Stimulated activated naive CD8-positive, alpha-beta T cell treated with anti-CD3 and anti-CD28 coated beads, Interleukin-15, amount 100 ng/mL, for 72 hours (primary cell): ENCODE measurements around the gene ERC2.

Experiments
- ATAC-seq: fragments of 150-1000 bp; cut with Tn5 transposase; 2 replicates; pipeline ENCODE4 v1.10.0; 2021; ENCODE audit warnings: mild to moderate bottlenecking, moderate library complexity
- DNase-seq, 2 donors: peaks; one replicate each; pipeline ENCODE4 v3.0.0; 2021 to 2022
- H3K27ac Mint-ChIP-seq, 2 donors: one replicate each; pipeline ENCODE4 v1.8.0; 2022; ENCODE audit warnings: mild to moderate bottlenecking in 2 of 2, mixed read lengths in 2 of 2, moderate library complexity in 2 of 2
- H3K27me3 Mint-ChIP-seq: one replicate; pipeline ENCODE4 v1.8.0; 2022; ENCODE audit warnings: mixed read lengths
- H3K4me1 Mint-ChIP-seq: one replicate; pipeline ENCODE4 v1.8.0; 2022; ENCODE audit warnings: mild to moderate bottlenecking, mixed read lengths
- H3K4me3 Mint-ChIP-seq, 2 donors: one replicate each; pipeline ENCODE4 v1.8.0; 2022; ENCODE audit warnings: mild to moderate bottlenecking in 2 of 2, mixed read lengths in 2 of 2, moderate library complexity in 1 of 2
- H3K9me3 Mint-ChIP-seq, 2 donors: one replicate each; pipeline ENCODE4 v1.8.0; 2022; ENCODE audit warnings: mixed read lengths in 2 of 2

The ERC2 gene

GRCh38 chr3:55807210-55807609, 661.1 kb downstream of the ERC2 start:
- ATAC-seq (no peak), DNase-seq (no peak)
- Mint-ChIP-seq H3K27me3 (no peaks in the 10 kb centered on the region), H3K4me3 (no peak overlapping the region), H3K27ac (no peak overlapping the region), H3K4me1 (no peaks in the 10 kb centered on the region), H3K9me3 (no peaks in the 10 kb centered on the region)

- Mint-ChIP-seq H3K9me3 (no peaks in the 10 kb centered on the region), H3K27ac (no peak overlapping the region)
- no peak for ATAC-seq
These were observed 663.1 kb downstream of the ERC2 start for GRCh38 chr3:55805169-55805568.

GRCh38 chr3:55804170-55805095, 663.8 kb downstream of the ERC2 start:
- DNase-seq = no peak
- no peaks in the 10 kb centered on the region for H3K27me3 Mint-ChIP-seq
- H3K4me3 Mint-ChIP-seq = no peak overlapping the region
- H3K4me1 Mint-ChIP-seq = no peaks in the 10 kb centered on the region
- H3K27ac Mint-ChIP-seq = peak overlapping the region in 1 of 2 donors; percentile 48
- H3K9me3 Mint-ChIP-seq = no peaks in the 10 kb centered on the region
- no peak for ATAC-seq

More at GRCh38 chr3:55805169-55805568, 663.1 kb downstream of the ERC2 start:
- no peaks in the 10 kb centered on the region for H3K4me1 Mint-ChIP-seq
- H3K27me3 Mint-ChIP-seq = no peaks in the 10 kb centered on the region
- no peak overlapping the region for H3K4me3 Mint-ChIP-seq
- no peak for DNase-seq

GRCh38 chr3:55802816-55803215, 665.5 kb downstream of the ERC2 start:
- peaks cover 0 to 3% of the 10 kb centered on the region in 2 donors for H3K9me3 Mint-ChIP-seq
- no peak for DNase-seq
- H3K27me3 Mint-ChIP-seq = no peaks in the 10 kb centered on the region
- no peak for ATAC-seq
- no peak overlapping the region for H3K4me3 Mint-ChIP-seq
- H3K27ac Mint-ChIP-seq = no peak overlapping the region
- H3K4me1 Mint-ChIP-seq = no peaks in the 10 kb centered on the region

- Mint-ChIP-seq H3K27me3 (no peaks in the 10 kb centered on the region), H3K4me3 (no peak overlapping the region), H3K27ac (no peak overlapping the region), H3K9me3 (peaks cover 0 to 4% of the 10 kb centered on the region in 2 donors), H3K4me1 (no peaks in the 10 kb centered on the region)
- no peak for DNase-seq
- ATAC-seq = no peak
These were observed 666.6 kb downstream of the ERC2 start for GRCh38 chr3:55801676-55802075.

- no peaks in the 10 kb centered on the region for H3K27me3 Mint-ChIP-seq
These were observed 667.2 kb downstream of the ERC2 start for GRCh38 chr3:55801068-55801467.

GRCh38 chr3:55797775-55798174, 670.5 kb downstream of the ERC2 start:
- H3K27me3 Mint-ChIP-seq = no peaks in the 10 kb centered on the region
- H3K4me1 Mint-ChIP-seq = no peaks in the 10 kb centered on the region
- no peak overlapping the region for H3K4me3 Mint-ChIP-seq
- ATAC-seq (no peak), DNase-seq (no peak)
- H3K9me3 Mint-ChIP-seq = peaks cover 0 to 4% of the 10 kb centered on the region in 2 donors
- no peak overlapping the region for H3K27ac Mint-ChIP-seq

More at GRCh38 chr3:55801068-55801467, 667.2 kb downstream of the ERC2 start:
- Mint-ChIP-seq H3K27ac (no peak overlapping the region), H3K9me3 (peaks cover 0 to 4% of the 10 kb centered on the region in 2 donors), H3K4me3 (no peak overlapping the region), H3K4me1 (no peaks in the 10 kb centered on the region)
- DNase-seq (no peak), ATAC-seq (no peak)

- peaks cover 0 to 4% of the 10 kb centered on the region in 2 donors for H3K9me3 Mint-ChIP-seq
These were observed 671.2 kb downstream of the ERC2 start for GRCh38 chr3:55797084-55797483.

GRCh38 chr3:55796533-55796932, 671.7 kb downstream of the ERC2 start:
- H3K27ac Mint-ChIP-seq = no peak overlapping the region
- ATAC-seq = no peak

More at GRCh38 chr3:55797084-55797483, 671.2 kb downstream of the ERC2 start:
- ATAC-seq = no peak
- H3K27ac Mint-ChIP-seq = no peak overlapping the region
- H3K4me1 Mint-ChIP-seq = no peaks in the 10 kb centered on the region
- H3K27me3 Mint-ChIP-seq = no peaks in the 10 kb centered on the region
- no peak overlapping the region for H3K4me3 Mint-ChIP-seq
- no peak for DNase-seq

GRCh38 chr3:55795746-55796145, 672.5 kb downstream of the ERC2 start:
- Mint-ChIP-seq H3K27me3 (no peaks in the 10 kb centered on the region), H3K9me3 (peaks cover 0 to 4% of the 10 kb centered on the region in 2 donors), H3K4me3 (no peak overlapping the region), H3K4me1 (no peaks in the 10 kb centered on the region), H3K27ac (no peak overlapping the region)
- ATAC-seq (no peak), DNase-seq (no peak)

More at GRCh38 chr3:55796533-55796932, 671.7 kb downstream of the ERC2 start:
- Mint-ChIP-seq H3K4me3 (no peak overlapping the region), H3K9me3 (peaks cover 0 to 4% of the 10 kb centered on the region in 2 donors), H3K4me1 (no peaks in the 10 kb centered on the region), H3K27me3 (no peaks in the 10 kb centered on the region)
- no peak for DNase-seq

- Mint-ChIP-seq H3K4me1 (no peaks in the 10 kb centered on the region), H3K27me3 (no peaks in the 10 kb centered on the region), H3K27ac (no peak overlapping the region), H3K9me3 (peaks cover 0 to 4% of the 10 kb centered on the region in 2 donors), H3K4me3 (no peak overlapping the region)
- DNase-seq (no peak), ATAC-seq (no peak)
These were observed 673.0 kb downstream of the ERC2 start for GRCh38 chr3:55795296-55795695.

GRCh38 chr3:55792742-55793141, 675.5 kb downstream of the ERC2 start:
- Mint-ChIP-seq H3K9me3 (peaks cover 0 to under 1% of the 10 kb centered on the region in 2 donors), H3K27ac (no peak overlapping the region), H3K27me3 (no peaks in the 10 kb centered on the region), H3K4me1 (no peaks in the 10 kb centered on the region), H3K4me3 (no peak overlapping the region)
- DNase-seq = no peak
- no peak for ATAC-seq

- ATAC-seq (no peak), DNase-seq (no peak)
- no peak overlapping the region for H3K27ac Mint-ChIP-seq
- no peaks in the 10 kb centered on the region for H3K27me3 Mint-ChIP-seq
- no peak overlapping the region for H3K4me3 Mint-ChIP-seq
- H3K4me1 Mint-ChIP-seq = no peaks in the 10 kb centered on the region
- H3K9me3 Mint-ChIP-seq = no peaks in the 10 kb centered on the region
These were observed 676.3 kb downstream of the ERC2 start for GRCh38 chr3:55792009-55792408.

- Mint-ChIP-seq H3K9me3 (peaks cover 0 to under 1% of the 10 kb centered on the region in 2 donors), H3K27ac (no peak overlapping the region), H3K4me3 (no peak overlapping the region), H3K4me1 (no peaks in the 10 kb centered on the region), H3K27me3 (no peaks in the 10 kb centered on the region)
- no peak for DNase-seq
- ATAC-seq = no peak
These were observed 677.5 kb downstream of the ERC2 start for GRCh38 chr3:55790596-55791350.

- ATAC-seq (no peak), DNase-seq (no peak)
- Mint-ChIP-seq H3K9me3 (peaks cover 0 to 7% of the 10 kb centered on the region in 2 donors), H3K27ac (no peak overlapping the region), H3K4me1 (no peaks in the 10 kb centered on the region), H3K4me3 (no peak overlapping the region), H3K27me3 (no peaks in the 10 kb centered on the region)
These were observed 678.8 kb downstream of the ERC2 start for GRCh38 chr3:55789516-55789915.

GRCh38 chr3:55782807-55783206, 685.5 kb downstream of the ERC2 start:
- ATAC-seq = no peak
- Mint-ChIP-seq H3K9me3 (peaks cover 0 to 7% of the 10 kb centered on the region in 2 donors), H3K4me3 (no peak overlapping the region), H3K4me1 (no peaks in the 10 kb centered on the region), H3K27me3 (no peaks in the 10 kb centered on the region), H3K27ac (no peak overlapping the region)
- no peak for DNase-seq
